DOHH2 (cell line): ENCODE data around the gene GINS1.

ENCODE experiments used
- EZH2phosphoT487 ChIP-seq: fragments of 200-600 bp; sonication (generic); IDR thresholded peaks from 2 replicates; pipeline ENCODE4 v1.6.1; 2017; ENCODE audit warnings: borderline replicate concordance, mild to moderate bottlenecking, antibody characterized with exemption, low read length, moderate library complexity, mixed read lengths
- TF ChIP-seq, protein P1 (sequence below): fragments of 200-600 bp; sonication (generic); IDR thresholded peaks from one replicate; pipeline ENCODE4 v1.5.1; 2014; ENCODE audit warnings: antibody characterized with exemption, mild to moderate bottlenecking, low read depth, low read length; ENCODE audit not compliant: poor library complexity, severe bottlenecking

DNA sequence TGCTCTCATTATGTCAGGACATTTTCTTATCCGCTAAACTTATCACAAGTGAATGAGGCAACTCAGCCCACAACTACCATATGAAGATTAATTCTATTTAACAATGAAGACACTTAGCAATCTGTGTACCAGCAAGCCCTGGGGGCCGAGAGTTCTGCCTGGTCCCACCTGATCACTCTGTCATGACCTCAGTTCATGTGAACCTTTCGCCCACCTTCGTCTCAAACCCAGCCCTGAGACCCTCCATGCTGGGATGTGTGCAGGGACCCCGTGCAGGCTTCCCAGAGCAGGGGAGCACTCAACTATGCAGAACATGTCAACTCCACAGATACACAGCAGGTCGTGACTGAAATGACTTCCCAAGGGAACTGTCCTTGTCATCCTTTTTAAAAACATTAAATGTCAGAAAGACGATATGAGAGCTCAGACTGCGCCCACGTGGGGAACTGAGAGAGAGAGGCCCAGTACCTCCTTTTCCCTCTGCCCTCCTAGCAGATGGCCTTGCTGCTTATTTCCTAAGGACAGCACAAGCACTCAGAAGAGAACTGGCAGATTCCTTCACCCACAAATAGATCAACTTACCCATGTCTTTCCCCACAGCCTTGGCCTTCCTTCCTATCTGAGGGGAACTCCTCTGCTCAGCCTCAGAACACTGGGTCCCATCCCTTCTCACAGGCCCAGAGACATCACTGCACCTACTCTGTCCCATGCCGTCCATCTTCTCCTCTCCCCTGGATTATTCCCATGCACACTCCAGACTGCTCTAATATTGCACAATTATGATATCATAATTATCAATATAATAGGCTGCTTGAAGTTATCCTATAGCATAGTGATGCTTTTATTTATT lies 28.4 kb upstream of the GINS1 start:
- TF ChIP-seq, protein P1, sequence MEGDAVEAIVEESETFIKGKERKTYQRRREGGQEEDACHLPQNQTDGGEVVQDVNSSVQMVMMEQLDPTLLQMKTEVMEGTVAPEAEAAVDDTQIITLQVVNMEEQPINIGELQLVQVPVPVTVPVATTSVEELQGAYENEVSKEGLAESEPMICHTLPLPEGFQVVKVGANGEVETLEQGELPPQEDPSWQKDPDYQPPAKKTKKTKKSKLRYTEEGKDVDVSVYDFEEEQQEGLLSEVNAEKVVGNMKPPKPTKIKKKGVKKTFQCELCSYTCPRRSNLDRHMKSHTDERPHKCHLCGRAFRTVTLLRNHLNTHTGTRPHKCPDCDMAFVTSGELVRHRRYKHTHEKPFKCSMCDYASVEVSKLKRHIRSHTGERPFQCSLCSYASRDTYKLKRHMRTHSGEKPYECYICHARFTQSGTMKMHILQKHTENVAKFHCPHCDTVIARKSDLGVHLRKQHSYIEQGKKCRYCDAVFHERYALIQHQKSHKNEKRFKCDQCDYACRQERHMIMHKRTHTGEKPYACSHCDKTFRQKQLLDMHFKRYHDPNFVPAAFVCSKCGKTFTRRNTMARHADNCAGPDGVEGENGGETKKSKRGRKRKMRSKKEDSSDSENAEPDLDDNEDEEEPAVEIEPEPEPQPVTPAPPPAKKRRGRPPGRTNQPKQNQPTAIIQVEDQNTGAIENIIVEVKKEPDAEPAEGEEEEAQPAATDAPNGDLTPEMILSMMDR: no peak
- no peak for TF ChIP-seq EZH2phosphoT487
